GM18499 (cell line): ENCODE measurements around the gene SPOPL.
A peak's percentile ranks its signal among the peaks of the same experiment; 100 is the strongest.
"Not testable (repeated sequence)": the region's sequence is repeated elsewhere in the genome, so short reads cannot be mapped to it uniquely, and the experiment has no call there.

ENCODE experiments used
- ATAC-seq: cut with Tn5 transposase; IDR thresholded peaks from one replicate; pipeline ENCODE4 v1.9.1; 2021; ENCODE audit warnings: moderate number of reproducible peaks; ENCODE audit not compliant: insufficient read depth, unreplicated experiment

SPOPL gene

DNA sequence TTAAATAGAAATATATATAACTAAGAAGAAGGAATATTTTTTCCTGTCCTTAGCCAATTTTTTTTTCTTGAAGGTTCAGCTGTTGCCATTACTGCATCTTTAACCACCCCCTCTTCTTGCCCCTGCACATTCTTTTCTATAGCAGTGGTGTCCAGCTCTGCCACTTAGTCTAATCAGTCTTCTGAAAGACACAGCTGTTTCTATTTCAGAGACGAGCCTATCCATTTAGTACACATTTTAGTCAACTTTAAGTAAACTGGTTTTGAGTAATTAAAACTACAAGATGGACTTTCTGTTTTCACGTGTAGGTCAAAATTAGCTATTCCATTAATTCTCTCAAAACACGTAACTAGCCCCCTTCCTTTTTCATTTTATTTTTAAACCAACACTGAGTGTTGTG is 21.0 kb downstream of the SPOPL start:
- peak; percentile 66 for ATAC-seq

DNA sequence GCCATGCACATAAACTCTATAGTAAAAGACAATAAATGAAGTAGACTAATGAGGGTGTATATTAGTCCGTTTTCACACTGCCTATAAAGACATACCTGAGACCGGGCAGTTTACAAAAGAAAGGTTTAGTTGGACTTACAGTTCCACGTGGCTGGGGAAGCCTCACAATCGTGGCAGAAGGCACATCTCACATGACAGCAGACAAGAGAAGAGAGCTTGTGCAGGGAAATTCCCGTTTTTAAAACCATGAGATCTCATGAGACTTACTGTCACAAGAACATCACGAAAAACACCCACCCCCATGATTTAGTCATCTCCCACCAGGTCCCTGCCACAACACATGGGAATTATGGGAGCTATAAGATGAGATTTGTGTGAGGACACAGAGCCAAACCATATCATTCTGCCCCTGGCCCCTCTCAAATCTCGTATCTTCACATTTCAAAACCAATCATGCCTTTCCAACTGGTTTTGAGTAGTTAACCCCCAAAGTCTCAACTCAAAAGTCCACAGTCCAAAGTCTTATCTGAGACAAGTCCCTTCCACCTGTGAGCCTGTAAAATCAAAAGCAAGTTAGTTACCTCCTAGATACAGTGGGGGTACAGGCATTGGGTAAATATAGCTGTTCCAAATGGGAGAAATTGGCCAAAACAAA is 21.6 kb downstream of the SPOPL start:
- peak; percentile 24 for ATAC-seq

DNA sequence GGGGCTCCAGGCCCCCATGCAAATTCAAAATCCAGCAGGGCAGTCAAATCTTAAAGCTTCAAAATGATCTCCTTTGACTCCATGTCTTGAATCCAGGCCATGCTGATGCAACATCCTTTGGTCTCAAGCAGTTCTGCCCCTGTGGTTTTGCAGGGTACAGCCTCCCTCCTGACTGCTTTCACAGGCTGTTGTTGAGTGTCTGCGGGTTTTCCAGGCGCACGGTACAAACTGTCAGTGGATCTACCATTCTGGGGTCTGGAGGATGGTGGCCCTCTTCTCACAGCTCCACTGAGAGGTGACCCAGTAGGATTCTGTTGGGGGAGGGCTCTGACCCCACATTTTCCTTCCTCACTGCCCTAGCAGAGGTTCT is 22.1 kb downstream of the SPOPL start:
- not testable (repeated sequence) for ATAC-seq

DNA sequence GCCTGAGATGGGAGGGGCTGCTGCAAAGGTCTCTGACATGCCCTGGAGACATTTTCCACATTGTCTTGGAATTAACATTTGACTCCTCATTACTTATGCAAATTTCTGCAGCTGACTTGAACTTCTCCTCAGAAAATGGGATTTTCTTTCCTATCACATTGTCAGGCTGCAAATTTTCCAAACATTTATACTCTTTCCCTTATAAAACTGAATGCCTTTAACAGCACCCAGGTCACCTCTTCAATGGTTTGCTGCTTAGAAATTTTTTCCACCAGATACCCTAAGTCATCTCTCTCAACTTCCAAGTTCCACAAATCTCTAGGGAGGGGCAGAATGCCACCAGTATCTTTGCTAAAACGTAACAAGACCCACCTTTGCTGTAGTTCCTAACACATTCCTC is 22.8 kb downstream of the SPOPL start:
- ATAC-seq, result not testable (repeated sequence)

DNA sequence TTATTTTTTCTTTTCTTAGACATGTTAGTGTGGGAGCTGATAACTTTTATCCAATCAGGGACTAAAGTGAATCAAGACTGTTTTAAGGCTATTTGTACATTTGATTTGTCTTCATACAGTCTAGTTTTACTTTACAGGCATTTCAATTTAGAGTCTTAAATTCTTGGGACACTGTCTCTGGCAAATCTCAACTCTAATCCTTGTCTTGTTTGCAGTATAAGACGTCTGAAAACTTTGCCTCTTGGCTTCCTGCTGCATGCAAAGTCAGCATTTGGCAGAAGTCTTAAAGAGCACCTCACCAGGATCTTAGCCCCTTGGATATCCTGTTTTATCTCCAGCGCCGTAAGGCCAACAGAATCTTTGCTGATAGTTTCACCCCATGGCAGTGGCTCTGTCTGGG is 30.3 kb downstream of the SPOPL start:
- ATAC-seq, result no peak

DNA sequence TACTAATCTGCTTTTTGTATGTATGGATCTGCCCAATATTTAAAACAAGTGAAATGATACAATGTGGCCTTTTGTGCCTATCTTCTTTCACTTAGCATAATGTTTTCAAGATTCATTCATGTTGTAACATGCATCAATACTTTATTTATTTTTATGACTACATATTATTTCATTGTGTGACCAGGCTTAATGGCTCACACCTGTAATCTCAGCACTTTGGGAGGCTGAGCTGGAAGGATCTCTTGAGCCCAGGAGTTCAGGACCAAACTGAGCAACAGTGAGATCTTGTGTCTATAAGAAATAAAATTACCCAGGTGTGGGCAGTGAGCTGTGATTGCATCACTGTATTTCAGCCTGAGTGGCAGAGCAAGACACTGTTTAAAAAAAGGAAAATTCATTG is 33.2 kb downstream of the SPOPL start:
- ATAC-seq, result no peak

DNA sequence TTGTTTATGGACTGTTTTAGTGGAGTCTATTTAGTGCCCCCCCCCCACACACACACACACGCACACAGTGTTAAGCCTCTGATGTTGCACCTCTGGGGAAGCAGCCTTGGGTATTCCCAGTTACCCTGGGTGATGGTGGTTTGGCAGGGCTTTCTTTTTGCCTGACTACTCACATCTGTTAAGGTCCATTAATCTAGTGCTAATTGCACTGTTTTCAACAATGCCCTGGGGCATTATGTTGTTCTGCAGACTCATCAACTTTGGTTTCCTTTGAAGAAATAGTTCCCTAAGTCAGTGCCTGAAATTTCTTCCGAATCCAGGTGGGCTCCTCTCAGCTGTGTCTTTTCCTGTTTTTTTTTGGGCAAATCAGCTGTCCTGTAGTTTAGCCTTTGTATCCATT is 34.7 kb downstream of the SPOPL start:
- peak; percentile 78 for ATAC-seq

DNA sequence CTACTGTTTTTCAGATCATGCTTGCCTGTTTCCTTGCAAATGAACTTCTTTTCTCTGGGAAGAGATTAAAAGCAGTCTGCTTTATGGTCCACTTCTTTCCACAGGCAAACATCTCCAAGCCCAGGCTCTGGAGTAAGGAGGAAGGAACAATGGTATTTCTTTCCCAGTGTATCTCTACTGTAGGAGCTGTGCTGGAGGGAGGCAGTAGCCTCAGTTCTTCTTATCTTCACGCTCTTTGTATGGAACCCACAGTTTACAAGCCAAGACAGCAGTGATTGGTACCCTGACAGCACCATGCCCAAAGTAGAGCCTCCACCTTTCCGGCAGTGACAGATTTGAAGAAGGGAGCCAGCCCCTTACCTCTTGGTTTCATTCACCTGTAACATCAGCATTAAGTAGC is 35.2 kb downstream of the SPOPL start:
- no peak for ATAC-seq

DNA sequence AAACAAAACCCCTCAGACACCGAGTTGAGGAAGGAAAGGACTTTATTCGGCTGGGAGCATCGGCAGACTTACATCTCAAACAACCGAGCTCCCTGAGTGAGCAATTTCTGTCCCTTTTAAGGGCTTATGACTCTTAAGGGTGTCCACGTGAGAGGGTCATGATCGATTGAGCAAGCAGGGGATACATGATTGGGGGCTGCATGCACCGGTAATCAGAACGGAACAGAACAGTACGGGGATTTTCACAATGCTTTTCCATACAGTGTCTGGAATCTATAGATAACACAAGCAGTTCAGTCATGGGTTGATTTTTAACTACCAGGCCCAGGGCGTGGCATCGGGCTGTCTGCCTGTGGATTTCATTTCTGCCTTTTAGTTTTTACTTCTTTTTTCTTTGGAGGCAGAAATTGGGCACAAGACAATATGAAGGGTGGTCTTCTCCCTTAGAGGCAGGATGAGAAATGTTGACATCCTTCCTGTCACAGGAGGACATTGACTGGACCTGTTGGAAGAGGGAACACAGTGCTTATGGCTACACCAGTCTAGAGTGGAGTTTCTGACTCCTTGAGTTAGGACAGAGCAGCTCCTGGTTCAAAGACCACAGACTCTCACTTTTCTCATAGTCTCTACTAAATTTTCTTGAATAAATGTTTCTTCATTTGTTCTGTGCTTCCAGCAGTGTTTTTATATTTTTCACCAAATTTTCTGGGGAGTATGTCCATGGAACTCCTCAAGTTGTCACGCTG is 35.8 kb downstream of the SPOPL start:
- ATAC-seq, result no peak

DNA sequence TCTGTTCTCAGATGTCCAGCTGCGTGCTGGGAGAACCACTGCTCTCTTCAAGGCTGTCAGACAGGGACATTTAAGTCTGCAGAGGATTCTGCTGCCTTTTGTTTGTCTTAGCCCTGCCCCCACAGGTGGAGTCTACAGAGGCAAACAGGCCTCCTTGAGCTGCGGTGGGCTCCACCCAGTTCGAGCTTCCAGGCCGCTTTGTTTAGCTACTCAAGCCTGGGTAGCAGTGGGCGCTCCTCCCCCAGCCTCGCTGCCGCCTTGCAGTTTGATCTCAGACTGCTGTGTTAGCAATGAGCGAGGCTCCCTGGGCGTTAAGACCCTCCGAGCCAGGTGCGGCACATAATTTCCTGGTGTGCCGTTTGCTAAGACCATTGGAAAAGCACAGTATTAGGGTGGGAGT is 42.6 kb downstream of the SPOPL start:
- not testable (repeated sequence) for ATAC-seq

DNA sequence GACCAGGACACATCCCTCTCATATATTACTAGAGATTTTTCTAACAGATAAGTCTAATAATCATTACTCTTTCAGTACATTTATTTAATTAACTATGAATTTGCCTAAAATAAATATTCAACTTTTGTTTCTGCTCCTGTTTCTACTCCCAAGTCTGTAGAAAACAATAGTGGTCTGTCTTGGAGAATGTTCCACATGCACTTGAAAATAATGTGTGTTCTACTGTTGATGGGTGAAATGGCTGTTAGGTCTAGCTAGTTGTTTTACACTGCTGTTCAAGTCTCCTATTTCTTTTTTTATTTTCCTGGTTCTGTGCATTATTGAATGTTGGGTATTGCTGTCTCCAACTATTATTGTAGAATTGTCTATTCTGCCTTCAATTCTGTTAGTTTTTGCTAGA is 47.2 kb downstream of the SPOPL start:
- ATAC-seq, result no peak

DNA sequence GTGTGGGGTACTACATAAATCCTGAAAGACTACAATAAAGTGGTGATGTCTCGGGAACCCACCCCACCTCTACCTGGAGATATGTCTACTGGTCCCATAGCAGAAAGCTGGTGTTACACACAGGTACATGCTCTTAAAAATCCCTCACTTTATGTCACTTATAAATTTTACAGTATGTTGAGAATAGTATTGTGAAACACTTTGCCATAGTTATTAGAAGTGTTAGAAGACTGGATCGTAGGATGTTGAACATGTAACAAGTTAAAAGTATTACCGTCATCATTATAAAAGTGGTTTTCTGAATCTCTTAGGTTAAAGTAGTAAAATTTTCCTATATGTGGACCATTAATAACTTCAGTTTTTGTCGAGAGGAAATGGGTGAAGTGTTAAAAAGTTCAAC is 48.6 kb downstream of the SPOPL start:
- ATAC-seq, result no peak

DNA sequence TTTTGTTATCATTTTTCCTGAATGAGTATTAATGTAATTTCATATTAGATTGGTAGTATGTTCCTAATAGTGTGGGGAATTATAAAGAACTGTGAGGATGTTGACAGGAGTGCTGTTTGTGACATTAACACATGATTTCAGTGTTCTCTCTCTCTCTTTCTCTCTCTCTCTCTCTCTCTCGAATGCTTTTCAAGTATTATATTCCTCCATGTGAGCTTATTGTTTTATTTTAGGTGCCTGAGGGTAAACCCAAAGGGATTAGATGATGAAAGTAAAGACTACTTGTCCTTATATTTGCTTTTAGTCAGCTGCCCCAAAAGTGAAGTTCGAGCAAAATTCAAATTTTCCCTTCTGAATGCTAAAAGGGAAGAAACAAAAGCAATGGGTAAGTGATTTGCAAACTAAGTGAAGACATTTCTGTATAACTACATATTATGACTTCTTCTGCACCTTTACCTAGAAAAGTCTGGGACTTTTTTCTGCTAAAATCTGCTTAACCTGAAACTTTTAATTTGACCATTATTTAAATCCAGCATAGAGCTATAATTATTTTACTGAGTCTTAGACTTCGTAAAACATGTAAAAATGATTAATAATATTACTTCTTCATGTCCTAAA is 49.2 kb downstream of the SPOPL start:
- no peak for ATAC-seq

DNA sequence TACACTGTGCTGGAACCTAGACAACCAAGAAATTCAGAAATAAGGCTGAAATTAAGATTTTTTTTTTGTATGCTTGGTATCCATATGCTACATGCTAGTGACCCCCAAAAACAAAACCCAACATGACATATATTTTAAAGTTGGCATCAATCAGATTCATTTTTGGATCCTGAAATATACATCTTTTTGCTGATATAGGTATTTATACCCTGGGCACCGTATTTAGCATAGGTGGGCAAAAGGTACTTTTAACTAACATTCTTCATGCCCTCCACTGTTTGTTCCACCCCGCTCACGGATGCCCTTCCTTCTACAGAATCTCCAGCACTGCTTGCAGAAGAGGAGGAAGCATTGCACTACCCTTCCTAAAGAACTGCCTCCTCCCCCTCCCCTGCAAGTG is 52.6 kb downstream of the SPOPL start:
- ATAC-seq, result no peak

DNA sequence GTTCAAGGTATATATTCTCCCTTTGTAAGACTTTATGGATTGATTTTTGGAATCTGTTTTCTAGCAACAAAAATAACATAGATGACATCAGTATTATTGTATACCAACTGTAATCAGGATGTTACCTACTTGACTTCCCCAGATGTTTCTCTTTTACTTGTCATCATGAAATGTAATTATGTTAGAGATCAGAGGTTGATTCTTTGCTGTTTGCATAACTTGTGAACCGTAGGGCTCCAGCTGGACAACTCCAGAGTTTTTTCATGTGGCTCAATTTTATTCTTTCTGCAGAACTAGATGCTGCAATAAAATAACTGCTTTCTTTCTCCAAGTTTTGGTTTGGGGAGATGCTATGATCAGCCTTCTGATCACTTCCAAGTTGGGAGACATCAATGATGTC is 58.1 kb downstream of the SPOPL start:
- no peak for ATAC-seq

DNA sequence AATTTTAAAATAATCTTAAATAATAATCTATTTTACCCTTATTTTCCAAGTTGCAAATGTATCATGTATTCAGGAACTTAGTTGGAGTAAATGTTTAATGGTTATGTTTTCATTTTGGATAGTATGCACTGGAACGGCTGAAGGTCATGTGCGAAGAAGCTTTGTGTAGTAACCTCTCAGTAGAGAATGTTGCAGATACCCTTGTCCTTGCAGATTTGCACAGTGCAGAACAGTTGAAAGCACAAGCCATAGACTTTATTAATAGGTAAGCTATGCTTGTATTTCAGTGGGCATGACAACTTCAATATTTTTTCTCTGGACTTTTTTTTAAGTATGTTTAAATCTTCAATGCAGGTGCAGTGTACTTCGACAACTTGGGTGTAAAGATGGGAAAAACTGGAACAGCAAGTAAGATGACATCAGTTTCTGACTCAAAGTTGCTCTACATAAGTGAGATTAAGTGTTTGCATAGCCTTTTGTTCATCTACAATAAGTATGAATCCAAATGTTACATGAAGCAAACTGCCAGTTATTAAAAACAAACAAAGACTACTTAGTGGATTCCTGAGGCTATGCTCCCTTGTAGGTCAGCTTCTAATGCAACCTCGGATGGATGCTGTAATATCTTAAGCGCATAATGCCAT is 63.1 kb downstream of the SPOPL start:
- no peak for ATAC-seq

DNA sequence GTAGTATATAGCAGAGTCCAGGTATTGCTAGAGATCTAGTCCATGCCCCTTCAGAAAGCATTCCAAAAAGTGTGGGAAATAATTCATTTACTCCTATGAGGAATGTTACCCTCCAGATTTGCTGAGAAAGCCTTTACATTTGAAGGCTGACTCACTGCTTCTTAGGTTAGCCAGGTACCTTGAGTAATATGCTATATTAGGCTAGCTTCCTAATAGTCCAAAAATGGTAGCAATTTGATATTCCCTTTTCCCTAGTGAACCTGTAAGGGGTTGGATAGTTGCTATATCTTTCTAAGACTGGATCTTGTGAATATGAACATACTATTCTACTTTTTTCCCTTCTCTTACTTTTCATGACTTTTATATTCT is 63.6 kb downstream of the SPOPL start:
- no peak for ATAC-seq

DNA sequence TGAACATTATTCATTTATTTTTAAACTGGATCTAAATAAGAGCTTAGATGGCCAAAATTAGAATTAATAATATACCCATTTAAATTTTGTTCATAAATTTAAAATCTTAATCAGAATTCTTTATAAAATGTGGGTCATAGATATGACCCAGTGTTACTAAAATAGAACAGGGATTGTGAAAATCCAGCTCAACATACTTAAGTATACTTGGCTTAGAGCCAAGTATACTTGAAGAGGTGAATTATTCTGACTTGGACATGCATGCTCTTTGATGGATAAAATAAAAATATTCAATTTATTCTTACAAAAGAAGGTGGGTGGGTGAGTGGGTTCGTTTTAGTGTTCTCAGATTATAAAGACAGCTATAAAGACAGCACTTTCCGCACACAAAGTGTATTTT is 70.7 kb downstream of the SPOPL start:
- no peak for ATAC-seq

DNA sequence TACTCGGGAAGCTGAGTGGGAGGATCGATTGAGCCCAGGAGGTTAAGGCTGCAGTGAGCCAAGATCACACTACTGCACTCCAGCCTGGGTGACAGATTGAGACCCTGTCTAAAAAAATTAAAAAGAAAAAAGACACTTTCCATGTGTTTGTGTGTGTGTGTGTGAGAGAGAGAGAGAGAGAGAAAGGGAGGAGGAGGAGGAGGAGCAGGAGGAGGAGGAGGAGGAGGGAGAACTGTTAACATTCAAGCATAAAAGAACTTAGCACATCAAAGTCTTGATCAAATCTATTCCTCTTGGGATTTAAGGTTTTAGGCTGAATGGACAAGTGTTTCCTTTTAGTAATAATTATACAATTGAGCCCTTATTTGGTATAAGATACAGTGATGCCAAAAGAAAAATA is 75.5 kb downstream of the SPOPL start:
- ATAC-seq, result no peak

DNA sequence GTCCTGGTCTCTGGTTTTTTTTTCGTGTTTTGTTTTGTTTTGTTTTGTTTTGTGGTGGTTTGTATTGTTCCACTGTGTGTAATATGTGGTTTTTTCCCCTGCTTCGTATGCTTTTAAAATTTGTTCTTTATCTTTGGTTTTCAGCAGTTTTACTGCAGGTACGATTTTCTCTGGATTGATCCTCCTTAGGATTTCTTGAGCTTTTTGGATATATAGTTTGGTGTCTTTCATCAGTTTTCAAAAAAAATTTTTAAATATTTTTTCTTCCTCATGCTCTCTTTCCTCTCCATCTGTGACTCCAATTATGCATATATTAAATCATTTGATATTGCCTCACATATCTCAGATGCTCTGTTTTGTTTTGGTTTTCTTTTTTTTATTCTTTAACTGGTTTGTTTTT is 78.0 kb downstream of the SPOPL start:
- no peak for ATAC-seq

DNA sequence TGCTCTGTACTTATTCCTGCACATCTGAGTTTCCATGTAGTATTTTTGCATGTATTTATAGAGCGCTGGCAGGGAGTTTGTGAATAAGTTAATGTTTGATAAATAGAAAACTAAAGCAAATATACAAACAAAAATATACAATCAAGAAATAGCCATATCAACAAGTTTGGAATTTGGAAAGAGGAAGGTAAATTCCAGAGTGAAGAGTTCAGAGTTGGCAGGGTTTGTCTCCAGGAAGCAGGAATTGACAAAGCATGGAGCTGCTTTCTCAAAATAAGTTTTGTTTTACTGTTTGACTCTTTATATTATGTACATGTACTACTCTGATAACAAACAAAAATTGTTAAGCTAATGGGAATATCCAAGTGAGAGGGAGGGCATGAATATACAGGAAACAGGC is 80.3 kb downstream of the SPOPL start:
- ATAC-seq, result no peak
